ENCODE measurements around the gene ATP11C.
"Not testable (repeated sequence)": the region's sequence is repeated elsewhere in the genome, so short reads cannot be mapped to it uniquely, and the experiment has no call there.

The ATP11C gene

GRCh38 chrX:139932901-139933796 is at the start of gene ATP11C:
TSS of gene ATP11C (minus strand) at chrX:139933053. CDS start at chrX:139932042, 1,011 bp downstream.
- Histone ChIP-seq H2AFZ (ENCODE audit: low read depth, low read length) (peak within 1 kb of the TSS; percentile 81), H3K27me3 (ENCODE audit: insufficient read depth, low read length) (no peaks in the 10 kb centered on the region), H3K4me3 (ENCODE audit: low read length) (peak within 1 kb of the TSS; percentile 67), H3K9me3 (ENCODE audit: low read length) (no peaks in the 10 kb centered on the region), H3K4me1 (ENCODE audit: insufficient read depth, low read length) (peaks cover 11% of the 10 kb centered on the region), H3K36me3 (ENCODE audit: insufficient read depth, low read length) (no peaks in the 10 kb centered on the region)

GRCh38 chrX:139974471-139974870 is 41.6 kb upstream of the ATP11C start:
- Histone ChIP-seq H3K27me3 (ENCODE audit: insufficient read depth, low read length) (no peaks in the 10 kb centered on the region), H2AFZ (ENCODE audit: low read depth, low read length) (no peak overlapping the region), H3K4me3 (ENCODE audit: low read length) (no peak overlapping the region), H3K9me3 (ENCODE audit: low read length) (no peaks in the 10 kb centered on the region), H3K36me3 (ENCODE audit: insufficient read depth, low read length) (no peaks in the 10 kb centered on the region), H3K4me1 (ENCODE audit: insufficient read depth, low read length) (no peaks in the 10 kb centered on the region)

DNA sequence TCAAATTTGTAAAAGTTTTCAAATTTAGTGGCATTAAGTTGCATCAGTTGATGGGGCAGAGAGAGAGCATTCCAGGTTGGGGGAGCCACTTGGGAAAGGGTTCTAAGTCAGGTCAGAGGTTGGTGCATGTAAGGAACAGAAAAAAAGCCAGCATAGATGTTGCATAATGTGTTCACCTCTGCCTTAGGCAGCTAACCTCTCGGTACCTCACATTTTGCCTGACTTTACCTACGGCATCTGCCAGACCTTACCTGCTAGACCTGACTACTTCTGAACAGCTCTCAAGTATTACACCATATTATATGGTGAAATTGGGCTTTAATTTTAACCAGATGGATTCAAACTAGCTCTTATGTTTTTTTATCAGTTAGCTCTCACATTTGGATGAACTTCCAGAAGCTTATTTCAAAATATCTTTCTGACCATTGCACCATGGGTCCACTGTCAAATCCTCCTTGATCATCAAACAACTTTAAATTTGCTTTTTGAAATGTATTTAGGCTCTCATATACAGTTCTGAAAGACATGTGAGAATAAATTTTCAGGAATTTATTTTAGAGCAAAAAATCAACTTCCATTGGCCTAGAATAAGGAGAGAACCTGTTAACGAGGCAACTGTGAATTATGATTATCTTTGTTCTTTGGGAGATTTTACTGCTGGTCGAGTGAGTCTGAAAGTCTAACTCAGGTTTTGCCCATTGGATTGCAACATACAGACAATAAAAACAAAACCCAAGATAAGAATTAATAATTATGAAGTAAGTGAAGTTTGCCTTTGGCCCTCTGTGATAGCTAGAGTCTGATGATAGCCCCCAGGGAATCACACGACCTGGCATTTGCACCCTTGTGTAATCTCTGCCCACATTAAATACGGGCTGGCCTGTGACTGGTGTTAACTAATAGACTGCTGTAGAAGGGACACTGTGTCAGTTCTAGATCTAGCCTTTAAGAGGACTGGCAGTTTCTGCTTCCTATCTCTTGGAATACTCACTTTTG is 40.1 kb upstream of the ATP11C start:
- no peaks in the 10 kb centered on the region for H3K27me3 ChIP-seq (ENCODE audit: insufficient read depth, low read length)
- H2AFZ ChIP-seq (ENCODE audit: low read depth, low read length) = no peak overlapping the region
- no peaks in the 10 kb centered on the region for H3K4me1 ChIP-seq (ENCODE audit: insufficient read depth, low read length)
- no peaks in the 10 kb centered on the region for H3K9me3 ChIP-seq (ENCODE audit: low read length)
- no peak overlapping the region for H3K4me3 ChIP-seq (ENCODE audit: low read length)
- H3K36me3 ChIP-seq (ENCODE audit: insufficient read depth, low read length) = no peaks in the 10 kb centered on the region

DNA sequence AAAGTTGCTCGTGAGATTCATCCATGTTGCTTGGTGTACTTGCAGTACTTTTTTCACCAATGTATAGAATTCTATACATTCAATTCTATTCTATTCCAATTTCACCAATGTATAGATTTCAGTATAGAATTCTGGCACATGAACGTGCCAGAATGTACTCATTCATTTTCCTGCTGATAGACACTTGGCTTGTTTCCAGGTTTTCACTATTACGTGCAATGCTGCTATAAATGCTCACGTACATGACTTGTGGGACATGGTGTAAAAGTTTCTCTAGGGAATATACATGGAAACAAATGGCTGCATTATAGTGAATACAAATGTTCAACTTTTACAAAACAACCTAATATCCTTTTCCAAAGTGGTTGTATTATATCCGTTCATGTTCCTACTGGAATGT is 39.3 kb upstream of the ATP11C start:
- Histone ChIP-seq H3K4me3 (ENCODE audit: low read length) (no peak overlapping the region), H3K9me3 (ENCODE audit: low read length) (no peaks in the 10 kb centered on the region), H3K36me3 (ENCODE audit: insufficient read depth, low read length) (no peaks in the 10 kb centered on the region), H3K27me3 (ENCODE audit: insufficient read depth, low read length) (no peaks in the 10 kb centered on the region), H2AFZ (ENCODE audit: low read depth, low read length) (no peak overlapping the region), H3K4me1 (ENCODE audit: insufficient read depth, low read length) (no peaks in the 10 kb centered on the region)

- no peaks in the 10 kb centered on the region for H3K4me1 ChIP-seq (ENCODE audit: insufficient read depth, low read length)
- no peaks in the 10 kb centered on the region for H3K27me3 ChIP-seq (ENCODE audit: insufficient read depth, low read length)
- no peak overlapping the region for H3K4me3 ChIP-seq (ENCODE audit: low read length)
- H2AFZ ChIP-seq (ENCODE audit: low read depth, low read length) = no peak overlapping the region
- no peaks in the 10 kb centered on the region for H3K9me3 ChIP-seq (ENCODE audit: low read length)
- no peaks in the 10 kb centered on the region for H3K36me3 ChIP-seq (ENCODE audit: insufficient read depth, low read length)
These were observed 38.5 kb upstream of the ATP11C start for GRCh38 chrX:139971394-139971749.

DNA sequence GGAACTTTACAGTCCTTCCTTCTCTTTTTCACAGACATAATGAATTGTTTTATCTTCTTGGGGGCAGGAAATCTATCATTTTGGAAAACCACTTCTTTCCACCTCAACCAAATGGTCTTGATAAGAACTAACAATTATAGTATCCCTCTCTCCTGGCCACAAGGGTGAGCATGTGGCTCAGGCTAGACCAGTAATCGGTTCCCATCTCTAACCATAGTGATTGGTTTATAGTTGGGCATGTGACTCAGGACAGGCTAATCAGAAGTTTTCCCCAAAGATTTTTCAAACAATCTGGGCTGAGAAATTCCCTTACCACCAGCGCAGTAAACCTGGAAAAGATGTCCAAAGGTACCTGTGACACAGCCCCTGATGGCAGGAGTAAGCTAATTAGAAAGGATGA is 36.4 kb upstream of the ATP11C start:
- Histone ChIP-seq H3K27me3 (ENCODE audit: insufficient read depth, low read length) (no peaks in the 10 kb centered on the region), H3K4me3 (ENCODE audit: low read length) (no peak overlapping the region), H3K9me3 (ENCODE audit: low read length) (no peaks in the 10 kb centered on the region), H2AFZ (ENCODE audit: low read depth, low read length) (no peak overlapping the region), H3K36me3 (ENCODE audit: insufficient read depth, low read length) (no peaks in the 10 kb centered on the region), H3K4me1 (ENCODE audit: insufficient read depth, low read length) (no peaks in the 10 kb centered on the region)

DNA sequence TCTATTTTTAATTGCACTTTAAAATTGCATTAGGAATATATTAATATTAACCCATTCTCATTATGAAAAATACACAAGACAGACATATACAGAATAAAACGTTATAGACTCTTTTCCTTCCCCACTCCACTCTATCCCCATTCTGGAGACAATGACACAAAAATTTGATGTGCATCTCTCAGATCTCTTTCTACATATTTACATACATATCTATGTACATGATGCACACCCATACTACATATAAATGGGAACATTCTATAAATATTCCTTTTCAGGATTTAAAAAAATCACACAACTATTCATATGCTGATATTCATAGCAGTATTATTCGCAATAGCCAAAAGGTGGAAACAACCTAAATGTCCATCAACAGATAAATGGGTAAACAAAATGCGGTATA is 34.9 kb upstream of the ATP11C start:
- Histone ChIP-seq H3K27me3 (ENCODE audit: insufficient read depth, low read length) (no peaks in the 10 kb centered on the region), H3K9me3 (ENCODE audit: low read length) (no peaks in the 10 kb centered on the region), H3K4me1 (ENCODE audit: insufficient read depth, low read length) (no peaks in the 10 kb centered on the region), H3K36me3 (ENCODE audit: insufficient read depth, low read length) (no peaks in the 10 kb centered on the region), H3K4me3 (ENCODE audit: low read length) (no peak overlapping the region), H2AFZ (ENCODE audit: low read depth, low read length) (no peak overlapping the region)

- Histone ChIP-seq H3K36me3 (ENCODE audit: insufficient read depth, low read length) (no peaks in the 10 kb centered on the region), H3K9me3 (ENCODE audit: low read length) (no peaks in the 10 kb centered on the region), H2AFZ (ENCODE audit: low read depth, low read length) (no peak overlapping the region), H3K4me1 (ENCODE audit: insufficient read depth, low read length) (no peaks in the 10 kb centered on the region), H3K4me3 (ENCODE audit: low read length) (no peak overlapping the region), H3K27me3 (ENCODE audit: insufficient read depth, low read length) (no peaks in the 10 kb centered on the region)
These were observed 34.4 kb upstream of the ATP11C start for GRCh38 chrX:139967300-139967699.

DNA sequence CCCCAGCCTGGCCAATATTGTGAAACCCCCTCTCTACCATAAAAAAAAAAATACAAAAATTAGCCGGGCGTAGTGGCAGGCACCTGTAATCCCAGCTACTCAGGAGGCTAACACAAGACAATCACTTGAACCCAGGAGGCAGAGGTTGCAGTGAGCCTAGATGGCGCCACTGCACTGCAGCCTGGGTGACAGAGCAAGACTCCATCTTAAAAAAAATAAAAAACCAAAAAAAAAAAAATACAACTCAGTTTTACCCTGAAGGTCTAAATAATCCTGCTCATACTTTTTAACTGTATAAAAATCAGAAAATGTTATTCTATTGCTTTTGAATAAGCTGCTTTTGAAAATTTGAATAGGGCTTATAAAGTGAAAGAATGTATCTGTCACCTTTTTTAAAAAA is 33.3 kb upstream of the ATP11C start:
- not testable (repeated sequence) for H3K27me3 ChIP-seq (ENCODE audit: insufficient read depth, low read length); H3K9me3 ChIP-seq (ENCODE audit: low read length); H3K4me1 ChIP-seq (ENCODE audit: insufficient read depth, low read length); H3K36me3 ChIP-seq (ENCODE audit: insufficient read depth, low read length); H2AFZ ChIP-seq (ENCODE audit: low read depth, low read length); H3K4me3 ChIP-seq (ENCODE audit: low read length)

DNA sequence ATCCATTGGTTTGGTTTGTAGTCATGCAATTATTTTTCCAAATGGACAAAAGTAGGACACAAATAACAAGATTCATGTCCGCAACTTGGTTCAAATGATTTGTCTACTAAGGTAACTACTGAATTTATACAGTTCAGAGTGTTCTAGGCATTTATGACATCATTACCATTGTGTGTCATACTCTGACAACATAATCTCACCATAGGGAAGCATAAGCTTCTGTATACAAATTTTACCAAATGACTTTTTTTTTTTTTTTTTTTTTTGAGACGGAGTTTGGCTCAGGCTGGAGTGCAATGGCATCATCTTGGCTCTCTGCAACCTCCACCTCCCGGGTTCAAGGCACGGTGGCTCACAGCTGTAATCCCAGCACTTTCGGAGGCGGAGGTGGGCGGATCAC is 32.6 kb upstream of the ATP11C start, which contains the start of gene CXorf66:
CXorf66 (minus strand) TSS at position 101 of the 400 bp plus-strand sequence; CDS start at position 76, 25 bp downstream.
- Histone ChIP-seq H3K4me3 (ENCODE audit: low read length) (no peak within 1 kb of the TSS), H3K9me3 (ENCODE audit: low read length) (no peaks in the 10 kb centered on the region), H2AFZ (ENCODE audit: low read depth, low read length) (no peak within 1 kb of the TSS), H3K36me3 (ENCODE audit: insufficient read depth, low read length) (no peaks in the 10 kb centered on the region), H3K4me1 (ENCODE audit: insufficient read depth, low read length) (no peaks in the 10 kb centered on the region), H3K27me3 (ENCODE audit: insufficient read depth, low read length) (no peaks in the 10 kb centered on the region)

DNA sequence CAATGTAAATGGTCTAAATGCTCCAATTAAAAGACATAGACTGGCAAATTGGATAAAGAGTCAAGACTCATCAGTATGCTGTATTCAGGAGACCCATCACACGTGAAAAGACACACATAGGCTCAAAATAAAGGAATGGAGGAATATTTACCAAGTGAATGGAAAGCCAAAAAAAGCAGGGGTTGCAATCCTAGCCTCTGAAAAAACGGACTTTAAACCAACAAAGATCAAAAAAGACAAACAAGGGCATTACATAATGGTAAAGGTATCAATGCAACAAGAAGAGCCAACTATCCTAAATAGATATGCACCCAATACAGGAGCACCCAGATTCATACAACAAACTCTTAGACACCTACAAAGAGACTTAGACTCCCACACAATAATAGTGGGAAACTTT is 28.2 kb upstream of the ATP11C start:
- not testable (repeated sequence) for H3K27me3 ChIP-seq (ENCODE audit: insufficient read depth, low read length); H3K36me3 ChIP-seq (ENCODE audit: insufficient read depth, low read length); H2AFZ ChIP-seq (ENCODE audit: low read depth, low read length); H3K9me3 ChIP-seq (ENCODE audit: low read length); H3K4me3 ChIP-seq (ENCODE audit: low read length); H3K4me1 ChIP-seq (ENCODE audit: insufficient read depth, low read length)

GRCh38 chrX:139949703-139950102 is 16.9 kb upstream of the ATP11C start:
- H3K4me3 ChIP-seq (ENCODE audit: low read length) = no peak overlapping the region

DNA sequence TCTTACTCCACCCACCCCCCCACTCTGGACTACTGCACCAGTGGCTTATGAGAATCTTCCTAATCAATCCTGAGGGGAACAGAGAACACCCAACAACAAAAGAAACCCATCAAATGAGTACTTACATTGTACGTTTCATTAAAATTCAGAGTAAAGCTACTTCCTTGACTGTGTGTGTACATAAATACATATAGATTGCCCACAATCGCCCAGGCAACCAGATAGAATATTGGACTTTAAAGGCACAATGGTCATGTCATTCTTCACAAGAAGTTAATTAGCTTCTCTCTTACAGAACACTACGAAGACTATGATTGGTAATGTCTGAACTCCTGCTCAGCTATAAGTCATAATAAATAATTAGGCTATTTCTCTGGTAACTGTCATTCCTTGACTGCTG is 12.2 kb upstream of the ATP11C start:
- Histone ChIP-seq H3K27me3 (ENCODE audit: insufficient read depth, low read length) (no peaks in the 10 kb centered on the region), H2AFZ (ENCODE audit: low read depth, low read length) (no peak overlapping the region), H3K4me1 (ENCODE audit: insufficient read depth, low read length) (no peaks in the 10 kb centered on the region), H3K36me3 (ENCODE audit: insufficient read depth, low read length) (no peaks in the 10 kb centered on the region), H3K9me3 (ENCODE audit: low read length) (no peaks in the 10 kb centered on the region), H3K4me3 (ENCODE audit: low read length) (no peak overlapping the region)

More at GRCh38 chrX:139949703-139950102, 16.9 kb upstream of the ATP11C start:
- Histone ChIP-seq H3K9me3 (ENCODE audit: low read length) (no peaks in the 10 kb centered on the region), H2AFZ (ENCODE audit: low read depth, low read length) (no peak overlapping the region), H3K4me1 (ENCODE audit: insufficient read depth, low read length) (no peaks in the 10 kb centered on the region), H3K36me3 (ENCODE audit: insufficient read depth, low read length) (no peaks in the 10 kb centered on the region), H3K27me3 (ENCODE audit: insufficient read depth, low read length) (no peaks in the 10 kb centered on the region)
